SK-N-SH treated with all-trans-retinoic acid at 6 μM for 48 hours (cell line): Measurements from ENCODE around the gene CFAP100.

Experiments used
- ATAC-seq: fragments of 200-7000 bp; cut with Tn5 transposase; 3 replicates; pipeline ENCODE4 v1.9.1; 2020; ENCODE audit warnings: mild to moderate bottlenecking, moderate library complexity
- ARNTL ChIP-seq: fragments of 450-650 bp; formaldehyde crosslinking; IDR thresholded peaks from 2 replicates; pipeline ENCODE4 v1.5.0; 2020; ENCODE audit warnings: low read depth, mild to moderate bottlenecking, moderate library complexity, borderline replicate concordance
- BACH2 ChIP-seq: fragments of 250-450 bp; sonication (Bioruptor Pico); IDR thresholded peaks from 2 replicates; pipeline ENCODE4 v1.9.0; 2021; ENCODE audit warnings: mild to moderate bottlenecking, borderline replicate concordance
- CSDC2 ChIP-seq: fragments of 250-450 bp; sonication (Bioruptor Pico); IDR thresholded peaks from 2 replicates; pipeline ENCODE4 v1.5.0; 2020; ENCODE audit warnings: mild to moderate bottlenecking, moderate library complexity
- GLIS3 ChIP-seq: fragments of 250-450 bp; sonication (Bioruptor Pico); IDR thresholded peaks from 2 replicates; pipeline ENCODE4 v1.5.0; 2020; ENCODE audit warnings: mild to moderate bottlenecking, moderate library complexity
- ISL1 ChIP-seq: fragments of 250-450 bp; sonication (Bioruptor Pico); IDR thresholded peaks from 2 replicates; pipeline ENCODE4 v2.1.2; 2022; ENCODE audit warnings: mild to moderate bottlenecking, moderate library complexity
- PPARA ChIP-seq: fragments of 250-450 bp; sonication (Bioruptor Pico); IDR thresholded peaks from 2 replicates; pipeline ENCODE4 v1.5.0; 2020; ENCODE audit warnings: mild to moderate bottlenecking, borderline replicate concordance
- RARB ChIP-seq: fragments of 250-450 bp; sonication (Bioruptor Pico); IDR thresholded peaks from 2 replicates; pipeline ENCODE4 v1.8.0; 2021; ENCODE audit warnings: mild to moderate bottlenecking, moderate library complexity
- SNAI2 ChIP-seq: fragments of 250-450 bp; sonication (Bioruptor Pico); IDR thresholded peaks from 2 replicates; pipeline ENCODE4 v1.5.0; 2020; ENCODE audit warnings: mild to moderate bottlenecking, moderate library complexity
- TCF4 ChIP-seq: fragments of 250-450 bp; sonication (Bioruptor Pico); IDR thresholded peaks from 2 replicates; pipeline ENCODE4 v1.8.0; 2021; ENCODE audit warnings: mild to moderate bottlenecking, moderate library complexity, borderline replicate concordance
- TOX ChIP-seq: fragments of 250-450 bp; sonication (Bioruptor Pico); IDR thresholded peaks from 2 replicates; pipeline ENCODE4 v1.8.0; 2021; ENCODE audit warnings: mild to moderate bottlenecking, moderate library complexity, borderline replicate concordance
- ZC3H10 ChIP-seq: fragments of 250-450 bp; sonication (Bioruptor Pico); IDR thresholded peaks from 2 replicates; pipeline ENCODE4 v1.5.1; 2021; ENCODE audit warnings: mild to moderate bottlenecking, moderate library complexity
- ZFP3 ChIP-seq: fragments of 250-450 bp; sonication (Bioruptor Pico); IDR thresholded peaks from 2 replicates; pipeline ENCODE4 v1.5.0; 2020; ENCODE audit warnings: mild to moderate bottlenecking, moderate library complexity
- ZFP30 ChIP-seq: fragments of 450-650 bp; formaldehyde crosslinking; IDR thresholded peaks from 2 replicates; pipeline ENCODE4 v1.5.0; 2022; ENCODE audit warnings: mild to moderate bottlenecking, moderate library complexity
- ZNF565 ChIP-seq: fragments of 450-650 bp; formaldehyde crosslinking; conservative IDR thresholded peaks from 2 replicates; pipeline ENCODE4 v1.5.0; 2020; ENCODE audit warnings: low read depth, mild to moderate bottlenecking, moderate library complexity
- ZNF70 ChIP-seq: fragments of 450-650 bp; formaldehyde crosslinking; IDR thresholded peaks from 2 replicates; pipeline ENCODE4 v1.5.0; 2020; ENCODE audit warnings: mild to moderate bottlenecking, moderate library complexity
- ZNF8 ChIP-seq: fragments of 450-650 bp; formaldehyde crosslinking; IDR thresholded peaks from 2 replicates; pipeline ENCODE4 v1.5.0; 2020; ENCODE audit warnings: mild to moderate bottlenecking, moderate library complexity
- TF ChIP-seq, protein P1 (sequence below): fragments of 250-450 bp; sonication (Bioruptor Pico); IDR thresholded peaks from 2 replicates; pipeline ENCODE4 v1.5.1; 2021; ENCODE audit warnings: mild to moderate bottlenecking, moderate library complexity
- TF ChIP-seq, protein P2 (sequence below): fragments of 250-450 bp; sonication (Bioruptor Pico); IDR thresholded peaks from 2 replicates; pipeline ENCODE4 v1.8.0; 2020; ENCODE audit warnings: mild to moderate bottlenecking, moderate library complexity, borderline replicate concordance
- TF ChIP-seq, protein P3 (sequence below): fragments of 250-450 bp; sonication (Bioruptor Pico); IDR thresholded peaks from 2 replicates; pipeline ENCODE4 v1.8.0; 2021; ENCODE audit warnings: low read depth, mild to moderate bottlenecking, moderate library complexity, borderline replicate concordance
- TF ChIP-seq, protein P4 (sequence below): fragments of 250-450 bp; sonication (Bioruptor Pico); IDR thresholded peaks from 2 replicates; pipeline ENCODE4 v1.5.0; 2020; ENCODE audit warnings: mild to moderate bottlenecking, moderate library complexity
- TF ChIP-seq, protein P5 (sequence below): fragments of 250-450 bp; sonication (Bioruptor Pico); IDR thresholded peaks from 2 replicates; pipeline ENCODE4 v1.5.1; 2020; ENCODE audit warnings: low read depth, mild to moderate bottlenecking, moderate library complexity

CFAP100 gene

DNA sequence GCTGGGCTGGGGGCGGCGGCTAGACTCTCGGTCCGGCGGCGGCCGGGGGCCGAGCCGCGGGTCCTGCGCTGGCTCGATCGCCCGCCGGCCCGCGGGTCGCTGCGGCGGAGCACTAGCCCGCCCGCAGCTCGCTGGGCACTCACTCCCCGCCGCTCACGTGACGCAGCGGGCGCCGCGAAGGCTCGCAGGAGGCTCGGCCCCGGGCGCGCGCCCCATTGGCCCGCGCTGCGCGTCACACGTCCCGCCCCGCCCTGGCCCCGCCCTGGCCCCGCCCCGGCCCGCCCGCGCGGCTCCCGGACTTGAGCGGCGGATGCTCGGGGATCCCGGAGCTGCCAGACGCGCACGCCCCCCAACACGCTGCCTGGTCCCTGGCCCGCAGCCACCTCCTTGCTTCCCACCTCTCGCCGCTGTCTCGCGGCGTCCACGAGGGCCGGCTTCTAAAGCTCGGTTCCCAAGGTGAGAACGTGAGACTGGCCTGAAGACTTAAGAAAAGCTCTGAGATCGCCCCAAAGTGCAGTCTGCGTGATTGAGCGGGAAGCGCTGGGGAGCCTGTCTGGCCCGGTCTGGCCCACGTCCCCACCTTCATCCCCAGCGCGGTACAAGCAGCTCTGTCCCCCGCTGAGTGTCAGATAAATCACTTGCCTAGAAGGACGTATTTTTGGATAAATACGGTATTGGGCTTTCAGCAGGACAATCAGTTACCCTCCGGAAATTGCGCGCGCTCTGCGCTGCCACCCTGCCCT is 37.2 kb upstream of the CFAP100 start, which contains the start of gene KLF15:
TSS of gene KLF15 (minus strand) at position 114 of the 743 bp plus-strand sequence. CDS start 4,486 bp downstream, outside the sequence.
- peak; percentile 83 for ATAC-seq
- TF ChIP-seq, protein P1, sequence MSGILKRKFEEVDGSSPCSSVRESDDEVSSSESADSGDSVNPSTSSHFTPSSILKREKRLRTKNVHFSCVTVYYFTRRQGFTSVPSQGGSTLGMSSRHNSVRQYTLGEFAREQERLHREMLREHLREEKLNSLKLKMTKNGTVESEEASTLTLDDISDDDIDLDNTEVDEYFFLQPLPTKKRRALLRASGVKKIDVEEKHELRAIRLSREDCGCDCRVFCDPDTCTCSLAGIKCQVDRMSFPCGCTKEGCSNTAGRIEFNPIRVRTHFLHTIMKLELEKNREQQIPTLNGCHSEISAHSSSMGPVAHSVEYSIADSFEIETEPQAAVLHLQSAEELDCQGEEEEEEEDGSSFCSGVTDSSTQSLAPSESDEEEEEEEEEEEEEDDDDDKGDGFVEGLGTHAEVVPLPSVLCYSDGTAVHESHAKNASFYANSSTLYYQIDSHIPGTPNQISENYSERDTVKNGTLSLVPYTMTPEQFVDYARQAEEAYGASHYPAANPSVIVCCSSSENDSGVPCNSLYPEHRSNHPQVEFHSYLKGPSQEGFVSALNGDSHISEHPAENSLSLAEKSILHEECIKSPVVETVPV (CRISPR knock-in tag) = no peak
- TF ChIP-seq ZC3H10 (CRISPR knock-in tag) (no peak), SNAI2 (no peak), ZNF8 (CRISPR knock-in tag) (no peak), ZNF70 (no peak), PPARA (no peak), ZFP3 (CRISPR knock-in tag) (no peak), ARNTL (CRISPR knock-in tag) (no peak), TOX (CRISPR knock-in tag) (no peak), ISL1 (CRISPR knock-in tag) (no peak), RARB (CRISPR knock-in tag) (no peak), GLIS3 (CRISPR knock-in tag) (no peak), ZNF565 (CRISPR knock-in tag) (no peak)
- TF ChIP-seq, protein P2, sequence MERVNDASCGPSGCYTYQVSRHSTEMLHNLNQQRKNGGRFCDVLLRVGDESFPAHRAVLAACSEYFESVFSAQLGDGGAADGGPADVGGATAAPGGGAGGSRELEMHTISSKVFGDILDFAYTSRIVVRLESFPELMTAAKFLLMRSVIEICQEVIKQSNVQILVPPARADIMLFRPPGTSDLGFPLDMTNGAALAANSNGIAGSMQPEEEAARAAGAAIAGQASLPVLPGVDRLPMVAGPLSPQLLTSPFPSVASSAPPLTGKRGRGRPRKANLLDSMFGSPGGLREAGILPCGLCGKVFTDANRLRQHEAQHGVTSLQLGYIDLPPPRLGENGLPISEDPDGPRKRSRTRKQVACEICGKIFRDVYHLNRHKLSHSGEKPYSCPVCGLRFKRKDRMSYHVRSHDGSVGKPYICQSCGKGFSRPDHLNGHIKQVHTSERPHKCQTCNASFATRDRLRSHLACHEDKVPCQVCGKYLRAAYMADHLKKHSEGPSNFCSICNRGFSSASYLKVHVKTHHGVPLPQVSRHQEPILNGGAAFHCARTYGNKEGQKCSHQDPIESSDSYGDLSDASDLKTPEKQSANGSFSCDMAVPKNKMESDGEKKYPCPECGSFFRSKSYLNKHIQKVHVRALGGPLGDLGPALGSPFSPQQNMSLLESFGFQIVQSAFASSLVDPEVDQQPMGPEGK (CRISPR knock-in tag) = no peak
- TF ChIP-seq, all 23 proteins: peak for 0

DNA sequence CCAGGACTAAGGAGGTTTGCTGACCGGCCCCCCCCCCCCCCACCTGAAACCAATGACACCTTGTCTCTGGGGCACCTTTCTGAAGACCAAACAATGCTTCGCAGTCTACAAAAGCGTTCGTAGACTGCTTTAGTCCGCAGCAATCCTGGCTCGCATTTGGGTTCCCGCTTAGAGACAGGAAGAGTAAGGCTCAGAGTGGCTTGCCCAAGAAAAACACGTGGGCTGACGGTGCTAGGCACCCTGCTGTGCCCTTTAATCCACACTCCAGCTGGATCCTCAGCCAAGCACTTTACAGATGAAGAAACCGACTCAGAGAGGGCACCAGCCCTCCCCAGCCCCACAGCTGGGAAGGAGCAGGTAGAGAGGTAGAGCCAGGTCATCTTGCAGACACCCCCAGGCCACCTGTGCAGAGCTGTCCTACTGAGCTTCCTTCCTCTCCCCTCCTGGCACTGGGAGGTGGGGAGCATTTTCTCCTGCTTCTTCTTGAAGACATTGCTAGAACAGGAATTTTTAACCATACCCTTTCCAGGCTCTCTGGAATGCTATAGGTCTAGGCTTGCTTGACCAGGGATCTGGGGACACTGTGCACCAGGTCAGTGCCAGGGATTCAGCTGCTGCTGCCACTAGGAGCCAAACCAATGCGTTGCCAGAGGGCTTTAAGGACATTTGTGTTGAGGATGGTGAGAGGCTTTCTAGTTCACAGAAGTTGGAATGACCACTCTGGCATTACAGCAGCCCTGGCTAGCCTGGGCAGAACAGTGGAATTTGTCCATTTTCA is 36.5 kb upstream of the CFAP100 start:
- ATAC-seq = no peak
- no peak for TF ChIP-seq TCF4
- no peak for TF ChIP-seq BACH2 (CRISPR knock-in tag)
- TF ChIP-seq GLIS3 (CRISPR knock-in tag) = no peak
- TF ChIP-seq, protein P3, sequence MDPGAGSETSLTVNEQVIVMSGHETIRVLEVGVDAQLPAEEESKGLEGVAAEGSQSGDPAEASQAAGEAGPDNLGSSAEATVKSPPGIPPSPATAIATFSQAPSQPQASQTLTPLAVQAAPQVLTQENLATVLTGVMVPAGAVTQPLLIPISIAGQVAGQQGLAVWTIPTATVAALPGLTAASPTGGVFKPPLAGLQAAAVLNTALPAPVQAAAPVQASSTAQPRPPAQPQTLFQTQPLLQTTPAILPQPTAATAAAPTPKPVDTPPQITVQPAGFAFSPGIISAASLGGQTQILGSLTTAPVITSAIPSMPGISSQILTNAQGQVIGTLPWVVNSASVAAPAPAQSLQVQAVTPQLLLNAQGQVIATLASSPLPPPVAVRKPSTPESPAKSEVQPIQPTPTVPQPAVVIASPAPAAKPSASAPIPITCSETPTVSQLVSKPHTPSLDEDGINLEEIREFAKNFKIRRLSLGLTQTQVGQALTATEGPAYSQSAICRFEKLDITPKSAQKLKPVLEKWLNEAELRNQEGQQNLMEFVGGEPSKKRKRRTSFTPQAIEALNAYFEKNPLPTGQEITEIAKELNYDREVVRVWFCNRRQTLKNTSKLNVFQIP = no peak
- no peak for TF ChIP-seq PPARA
- no peak for TF ChIP-seq ISL1 (CRISPR knock-in tag)
- no peak for TF ChIP-seq CSDC2
- no peak for TF ChIP-seq ZFP30 (CRISPR knock-in tag)
- no peak for TF ChIP-seq RARB (CRISPR knock-in tag)
- TF ChIP-seq, protein P4, sequence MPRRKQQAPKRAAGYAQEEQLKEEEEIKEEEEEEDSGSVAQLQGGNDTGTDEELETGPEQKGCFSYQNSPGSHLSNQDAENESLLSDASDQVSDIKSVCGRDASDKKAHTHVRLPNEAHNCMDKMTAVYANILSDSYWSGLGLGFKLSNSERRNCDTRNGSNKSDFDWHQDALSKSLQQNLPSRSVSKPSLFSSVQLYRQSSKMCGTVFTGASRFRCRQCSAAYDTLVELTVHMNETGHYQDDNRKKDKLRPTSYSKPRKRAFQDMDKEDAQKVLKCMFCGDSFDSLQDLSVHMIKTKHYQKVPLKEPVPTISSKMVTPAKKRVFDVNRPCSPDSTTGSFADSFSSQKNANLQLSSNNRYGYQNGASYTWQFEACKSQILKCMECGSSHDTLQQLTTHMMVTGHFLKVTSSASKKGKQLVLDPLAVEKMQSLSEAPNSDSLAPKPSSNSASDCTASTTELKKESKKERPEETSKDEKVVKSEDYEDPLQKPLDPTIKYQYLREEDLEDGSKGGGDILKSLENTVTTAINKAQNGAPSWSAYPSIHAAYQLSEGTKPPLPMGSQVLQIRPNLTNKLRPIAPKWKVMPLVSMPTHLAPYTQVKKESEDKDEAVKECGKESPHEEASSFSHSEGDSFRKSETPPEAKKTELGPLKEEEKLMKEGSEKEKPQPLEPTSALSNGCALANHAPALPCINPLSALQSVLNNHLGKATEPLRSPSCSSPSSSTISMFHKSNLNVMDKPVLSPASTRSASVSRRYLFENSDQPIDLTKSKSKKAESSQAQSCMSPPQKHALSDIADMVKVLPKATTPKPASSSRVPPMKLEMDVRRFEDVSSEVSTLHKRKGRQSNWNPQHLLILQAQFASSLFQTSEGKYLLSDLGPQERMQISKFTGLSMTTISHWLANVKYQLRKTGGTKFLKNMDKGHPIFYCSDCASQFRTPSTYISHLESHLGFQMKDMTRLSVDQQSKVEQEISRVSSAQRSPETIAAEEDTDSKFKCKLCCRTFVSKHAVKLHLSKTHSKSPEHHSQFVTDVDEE = no peak
- TF ChIP-seq ZNF565 (CRISPR knock-in tag) = no peak
- no peak for TF ChIP-seq ZC3H10 (CRISPR knock-in tag)
- TF ChIP-seq, protein P5, sequence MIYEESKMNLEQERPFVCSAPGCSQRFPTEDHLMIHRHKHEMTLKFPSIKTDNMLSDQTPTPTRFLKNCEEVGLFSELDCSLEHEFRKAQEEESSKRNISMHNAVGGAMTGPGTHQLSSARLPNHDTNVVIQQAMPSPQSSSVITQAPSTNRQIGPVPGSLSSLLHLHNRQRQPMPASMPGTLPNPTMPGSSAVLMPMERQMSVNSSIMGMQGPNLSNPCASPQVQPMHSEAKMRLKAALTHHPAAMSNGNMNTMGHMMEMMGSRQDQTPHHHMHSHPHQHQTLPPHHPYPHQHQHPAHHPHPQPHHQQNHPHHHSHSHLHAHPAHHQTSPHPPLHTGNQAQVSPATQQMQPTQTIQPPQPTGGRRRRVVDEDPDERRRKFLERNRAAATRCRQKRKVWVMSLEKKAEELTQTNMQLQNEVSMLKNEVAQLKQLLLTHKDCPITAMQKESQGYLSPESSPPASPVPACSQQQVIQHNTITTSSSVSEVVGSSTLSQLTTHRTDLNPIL (CRISPR knock-in tag) = no peak
